NT2/D1 (cell line): ENCODE measurements around the gene FBXW10.
"Not testable (repeated sequence)": the region's sequence is repeated elsewhere in the genome, so short reads cannot be mapped to it uniquely, and the experiment has no call there.

Experiments
- YY1 ChIP-seq: IDR thresholded peaks from 2 replicates; pipeline ENCODE4 v1.6.1; 2011; ENCODE audit not compliant: insufficient read length, insufficient read depth
- ZNF274 ChIP-seq: IDR thresholded peaks from 2 replicates; pipeline ENCODE4 v1.6.1; 2011; ENCODE audit warnings: mild to moderate bottlenecking, low read depth, low read length

GRCh38 chr17:18753829-18754409 is 10.1 kb downstream of the FBXW10 start:
- TF ChIP-seq ZNF274, YY1: not testable (repeated sequence)
